Heart left ventricle (tissue), 13 donors: ENCODE data around the gene PLG.

Experiments used
- POLR2A ChIP-seq, 2 donors: fragments of 450-650 bp; IDR thresholded peaks; one replicate each; pipeline ENCODE4 v1.6.1; 2017; ENCODE audit warnings: antibody characterized with exemption in 2 of 2, mild to moderate bottlenecking in 2 of 2, moderate library complexity in 2 of 2
- TF ChIP-seq, protein P1 (sequence below), 12 donors: fragments of 200-600 bp; sonication (generic) in 4 of 12; IDR thresholded peaks; one replicate each; pipeline versions ENCODE4 v1.5.0 to v1.8.0; 2018 to 2022; ENCODE audit warnings: antibody characterized with exemption in 12 of 12, mild to moderate bottlenecking in 5 of 12
- donor health status: ischemic (EF 13 %, LVEDD 7.1; RV severe dilation, severe dysfunction).
- donor health status: DM: no; HTN: yes; CAD: no.
- donor health status: DM: no; HTN: no; CAD: no.
- donor health status: ischemic (EF 25% LVEDD 6.9; RV normal size, moderate dysfunction).
- donor health status: ischemic (EF 25% LVEDD 5.7; RV mildly dilated, moderate dysfunction).
- donor health status: ischemic (EF 35%, LVEDD 5.7; RV mildly dilated, moderate dysfunction).
- donor health status: nonischemic (EF 11% LVEDD 7.7; RV severe dilation, severe dysfunction).
- donor health status: DM: yes; HTN: yes; CAD: no.
- donor health status: PGD.
- donor health status: ischemic (EF 29% LVEDD 5.4; RV normal size, mild dysfunction).
- donor health status: nonischemic (EF 23%, LVEDD 6.1; RV moderate dilation, normal function).

DNA sequence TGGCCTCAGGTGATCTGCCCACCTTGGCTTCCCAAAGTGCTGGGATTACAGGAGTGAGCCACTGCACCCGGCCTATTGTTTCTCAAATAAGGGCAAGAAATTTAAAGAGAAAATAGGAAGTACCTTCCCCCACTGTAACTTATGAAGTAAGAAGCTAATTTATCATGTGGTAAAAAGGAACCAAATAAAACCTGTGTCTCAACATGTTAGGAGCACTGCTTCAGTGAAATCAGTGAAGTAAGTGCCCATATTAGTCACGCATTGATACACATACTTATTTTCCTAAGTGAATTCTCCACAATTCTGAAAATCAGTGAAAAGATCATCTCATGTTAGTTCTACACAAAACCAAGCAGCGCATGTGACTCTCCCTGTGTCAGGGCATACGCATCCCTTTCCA lies 23.8 kb upstream of the PLG start:
- TF ChIP-seq, protein P1, sequence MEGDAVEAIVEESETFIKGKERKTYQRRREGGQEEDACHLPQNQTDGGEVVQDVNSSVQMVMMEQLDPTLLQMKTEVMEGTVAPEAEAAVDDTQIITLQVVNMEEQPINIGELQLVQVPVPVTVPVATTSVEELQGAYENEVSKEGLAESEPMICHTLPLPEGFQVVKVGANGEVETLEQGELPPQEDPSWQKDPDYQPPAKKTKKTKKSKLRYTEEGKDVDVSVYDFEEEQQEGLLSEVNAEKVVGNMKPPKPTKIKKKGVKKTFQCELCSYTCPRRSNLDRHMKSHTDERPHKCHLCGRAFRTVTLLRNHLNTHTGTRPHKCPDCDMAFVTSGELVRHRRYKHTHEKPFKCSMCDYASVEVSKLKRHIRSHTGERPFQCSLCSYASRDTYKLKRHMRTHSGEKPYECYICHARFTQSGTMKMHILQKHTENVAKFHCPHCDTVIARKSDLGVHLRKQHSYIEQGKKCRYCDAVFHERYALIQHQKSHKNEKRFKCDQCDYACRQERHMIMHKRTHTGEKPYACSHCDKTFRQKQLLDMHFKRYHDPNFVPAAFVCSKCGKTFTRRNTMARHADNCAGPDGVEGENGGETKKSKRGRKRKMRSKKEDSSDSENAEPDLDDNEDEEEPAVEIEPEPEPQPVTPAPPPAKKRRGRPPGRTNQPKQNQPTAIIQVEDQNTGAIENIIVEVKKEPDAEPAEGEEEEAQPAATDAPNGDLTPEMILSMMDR (IDR thresholded peaks at IDR 0.05), result no peak
- no peak for TF ChIP-seq POLR2A (IDR thresholded peaks at IDR 0.05)
